GM20000 (cell line): ENCODE measurements around the gene HGS.

Experiments used
- DNase-seq: peaks from one replicate; pipeline ENCODE4 v3.0.0; 2012; ENCODE audit warnings: low spot score
- TF ChIP-seq, protein P1 (sequence below): IDR thresholded peaks from 2 replicates; pipeline ENCODE4 v1.5.1; 2012; ENCODE audit warnings: mild to moderate bottlenecking, control low read depth; ENCODE audit errors: extremely low read depth, missing control alignments

HGS gene

DNA sequence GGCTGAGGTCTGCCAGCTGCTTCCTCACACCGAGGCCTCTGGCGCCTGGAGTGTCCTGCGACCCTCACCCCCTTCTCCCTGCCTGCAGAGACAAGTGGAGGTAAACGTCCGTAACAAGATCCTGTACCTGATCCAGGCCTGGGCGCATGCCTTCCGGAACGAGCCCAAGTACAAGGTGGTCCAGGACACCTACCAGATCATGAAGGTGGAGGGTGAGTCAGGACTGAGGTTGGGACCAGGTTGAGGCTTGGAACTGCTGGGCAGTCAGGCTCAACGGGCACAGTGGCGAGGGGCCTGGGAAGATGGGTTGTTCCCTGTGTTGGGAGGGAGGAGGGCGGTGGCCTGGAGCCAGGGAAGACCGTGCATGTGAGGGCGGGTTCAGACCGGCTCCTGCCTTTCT, 4.8 kb downstream of the HGS start:
- DNase-seq: no peak
- TF ChIP-seq, protein P1, sequence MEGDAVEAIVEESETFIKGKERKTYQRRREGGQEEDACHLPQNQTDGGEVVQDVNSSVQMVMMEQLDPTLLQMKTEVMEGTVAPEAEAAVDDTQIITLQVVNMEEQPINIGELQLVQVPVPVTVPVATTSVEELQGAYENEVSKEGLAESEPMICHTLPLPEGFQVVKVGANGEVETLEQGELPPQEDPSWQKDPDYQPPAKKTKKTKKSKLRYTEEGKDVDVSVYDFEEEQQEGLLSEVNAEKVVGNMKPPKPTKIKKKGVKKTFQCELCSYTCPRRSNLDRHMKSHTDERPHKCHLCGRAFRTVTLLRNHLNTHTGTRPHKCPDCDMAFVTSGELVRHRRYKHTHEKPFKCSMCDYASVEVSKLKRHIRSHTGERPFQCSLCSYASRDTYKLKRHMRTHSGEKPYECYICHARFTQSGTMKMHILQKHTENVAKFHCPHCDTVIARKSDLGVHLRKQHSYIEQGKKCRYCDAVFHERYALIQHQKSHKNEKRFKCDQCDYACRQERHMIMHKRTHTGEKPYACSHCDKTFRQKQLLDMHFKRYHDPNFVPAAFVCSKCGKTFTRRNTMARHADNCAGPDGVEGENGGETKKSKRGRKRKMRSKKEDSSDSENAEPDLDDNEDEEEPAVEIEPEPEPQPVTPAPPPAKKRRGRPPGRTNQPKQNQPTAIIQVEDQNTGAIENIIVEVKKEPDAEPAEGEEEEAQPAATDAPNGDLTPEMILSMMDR: no peak

DNA sequence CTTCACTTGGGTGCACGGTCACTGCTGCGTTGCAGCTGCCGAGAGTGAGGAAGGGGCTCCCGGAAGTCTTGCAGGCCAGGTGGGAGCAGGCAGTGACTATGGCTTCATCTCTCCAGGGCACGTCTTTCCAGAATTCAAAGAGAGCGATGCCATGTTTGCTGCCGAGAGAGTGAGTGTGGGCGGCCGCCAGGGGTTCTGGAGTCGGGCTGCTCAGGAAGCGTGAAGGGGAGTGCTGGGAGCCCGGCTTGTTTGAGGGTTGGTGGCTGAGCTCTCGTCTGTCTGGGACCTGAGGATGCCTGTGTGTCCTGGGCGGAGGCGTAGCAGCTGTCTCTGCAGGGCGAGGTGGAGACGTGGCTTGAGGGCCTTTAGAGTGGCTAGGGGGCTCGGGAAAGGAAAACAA, 6.3 kb downstream of the HGS start:
- TF ChIP-seq, protein P1: no peak
- DNase-seq: no peak

DNA sequence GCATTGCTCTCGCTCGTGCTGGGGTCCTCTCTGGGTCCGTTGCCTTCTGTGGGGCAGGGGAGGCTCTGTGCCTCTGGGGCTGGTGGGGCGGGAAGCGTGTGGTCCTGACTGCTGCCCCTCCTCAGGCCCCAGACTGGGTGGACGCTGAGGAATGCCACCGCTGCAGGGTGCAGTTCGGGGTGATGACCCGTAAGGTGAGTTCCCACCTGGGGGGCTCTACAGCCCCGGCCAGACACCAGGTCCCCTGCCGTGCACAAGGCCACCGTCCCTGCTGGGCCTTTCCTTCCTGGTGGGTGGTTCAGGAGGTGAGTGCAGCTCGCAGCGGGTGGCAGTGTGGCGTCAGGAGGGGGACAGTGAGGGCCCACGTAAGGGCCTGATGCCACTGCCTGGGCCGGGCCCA, 6.7 kb downstream of the HGS start:
- TF ChIP-seq, protein P1: no peak
- DNase-seq: no peak

DNA sequence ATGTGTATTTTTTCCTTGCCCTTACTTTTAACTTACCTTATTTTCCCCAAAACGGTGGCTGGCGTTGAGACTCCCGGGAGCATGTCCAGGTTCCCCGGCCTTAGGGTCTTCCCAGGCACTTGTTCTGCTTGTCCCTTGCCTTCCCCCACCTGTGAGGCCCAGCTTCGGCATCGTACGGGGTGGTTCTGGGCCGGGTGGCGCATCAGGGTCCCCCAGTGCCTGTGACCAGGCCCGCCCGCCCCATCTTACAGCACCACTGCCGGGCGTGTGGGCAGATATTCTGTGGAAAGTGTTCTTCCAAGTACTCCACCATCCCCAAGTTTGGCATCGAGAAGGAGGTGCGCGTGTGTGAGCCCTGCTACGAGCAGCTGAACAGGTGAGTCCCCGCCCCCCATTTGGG, 7.4 kb downstream of the HGS start:
- TF ChIP-seq, protein P1: no peak
- no peak for DNase-seq

DNA sequence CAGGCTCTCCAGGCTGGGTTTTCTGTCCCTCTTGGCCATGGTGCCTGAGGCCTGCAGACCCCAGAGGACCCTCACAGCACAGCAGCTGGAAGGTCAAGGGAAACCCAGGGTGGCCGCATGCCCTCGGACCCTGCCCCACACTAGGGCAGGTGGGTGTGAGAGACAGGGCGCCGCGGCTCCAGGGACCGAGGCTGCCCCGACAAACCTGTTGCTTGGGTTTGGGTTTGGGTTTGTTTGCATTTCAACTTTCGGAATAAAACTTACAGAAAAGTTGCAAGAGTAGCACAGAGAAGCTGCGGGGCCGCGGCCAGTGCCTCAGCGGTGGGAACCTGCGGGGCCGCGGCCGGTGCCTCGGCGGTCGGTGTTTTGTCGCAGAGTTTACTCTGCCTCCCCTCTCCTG, 7.8 kb downstream of the HGS start:
- TF ChIP-seq, protein P1: no peak
- DNase-seq: no peak

DNA sequence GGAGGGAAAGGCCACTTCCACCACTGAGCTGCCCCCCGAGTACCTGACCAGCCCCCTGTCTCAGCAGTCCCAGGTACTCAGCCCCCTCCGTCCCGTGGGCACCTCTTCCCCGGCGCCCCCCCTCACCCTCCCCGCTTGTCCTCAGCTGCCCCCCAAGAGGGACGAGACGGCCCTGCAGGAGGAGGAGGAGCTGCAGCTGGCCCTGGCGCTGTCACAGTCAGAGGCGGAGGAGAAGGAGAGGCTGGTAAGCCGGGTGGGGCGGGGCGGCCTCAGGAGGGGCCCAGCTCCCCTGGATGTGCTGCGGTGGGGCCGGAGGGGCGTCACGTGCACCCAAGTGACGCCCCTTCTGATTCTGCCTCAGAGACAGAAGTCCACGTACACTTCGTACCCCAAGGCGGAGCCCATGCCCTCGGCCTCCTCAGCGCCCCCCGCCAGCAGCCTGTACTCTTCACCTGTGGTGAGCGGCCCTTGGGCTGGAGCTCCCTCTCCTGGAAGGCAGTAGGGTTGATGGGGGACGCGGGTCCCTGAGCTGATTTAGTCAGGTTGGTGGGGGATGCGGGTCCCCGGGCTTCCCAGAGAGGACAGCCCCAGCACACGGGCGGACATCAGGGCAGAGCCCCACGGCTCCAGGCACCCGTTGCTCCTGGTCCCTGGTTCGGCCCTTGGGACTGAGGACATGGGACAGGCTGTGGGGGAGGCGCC, 9.8 kb downstream of the HGS start:
- TF ChIP-seq, protein P1: no peak
- DNase-seq: no peak

DNA sequence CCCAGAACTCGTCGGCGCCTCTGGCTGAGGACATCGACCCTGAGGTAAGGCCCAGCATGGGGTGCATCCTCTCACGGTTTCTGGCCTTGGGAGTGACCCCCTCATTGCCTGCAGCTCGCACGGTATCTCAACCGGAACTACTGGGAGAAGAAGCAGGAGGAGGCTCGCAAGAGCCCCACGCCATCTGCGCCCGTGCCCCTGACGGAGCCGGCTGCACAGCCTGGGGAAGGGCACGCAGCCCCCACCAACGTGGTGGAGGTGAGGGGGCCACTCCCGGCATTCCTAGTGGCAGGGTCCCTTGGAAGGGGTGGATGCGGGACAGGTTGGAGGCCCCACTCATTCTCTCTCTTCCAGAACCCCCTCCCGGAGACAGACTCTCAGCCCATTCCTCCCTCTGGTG, 11.0 kb downstream of the HGS start:
- TF ChIP-seq, protein P1: no peak
- DNase-seq: no peak
